ENCODE data around the gene ILKAP.

The ILKAP gene

DNA sequence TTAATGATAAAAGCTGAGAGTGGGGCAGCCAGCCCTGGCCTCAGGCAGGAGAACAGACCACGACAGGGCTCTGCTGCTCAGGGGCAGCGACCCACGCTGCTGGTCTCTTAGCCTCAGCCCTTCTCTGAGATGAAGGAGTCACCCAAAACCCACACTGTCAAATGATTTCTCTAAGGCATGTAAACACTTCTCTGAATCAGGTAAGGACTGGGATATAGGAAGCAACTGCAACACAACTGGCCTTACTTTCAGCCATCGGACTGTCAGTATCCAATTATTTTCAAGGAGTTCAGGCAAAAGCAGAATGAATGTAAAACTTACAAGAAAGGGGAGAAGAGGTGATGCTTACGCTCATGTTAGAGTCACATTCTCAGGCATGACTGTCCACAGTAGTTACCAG, 22.9 kb downstream of the ILKAP start:
- H3K27ac ChIP-seq, result no peak overlapping the region
- no peaks in the 10 kb centered on the region for H3K4me1 ChIP-seq (ENCODE audit: control insufficient read depth in 1 of 2, insufficient read depth in 1 of 2, low read depth in 1 of 2, low read length in 1 of 2)
- H3K4me3 ChIP-seq (ENCODE audit: low read depth in 1 of 2, low read length in 1 of 2), result no peak overlapping the region
- H3K9me3 ChIP-seq, result no peaks in the 10 kb centered on the region
- TF ChIP-seq, protein P1, sequence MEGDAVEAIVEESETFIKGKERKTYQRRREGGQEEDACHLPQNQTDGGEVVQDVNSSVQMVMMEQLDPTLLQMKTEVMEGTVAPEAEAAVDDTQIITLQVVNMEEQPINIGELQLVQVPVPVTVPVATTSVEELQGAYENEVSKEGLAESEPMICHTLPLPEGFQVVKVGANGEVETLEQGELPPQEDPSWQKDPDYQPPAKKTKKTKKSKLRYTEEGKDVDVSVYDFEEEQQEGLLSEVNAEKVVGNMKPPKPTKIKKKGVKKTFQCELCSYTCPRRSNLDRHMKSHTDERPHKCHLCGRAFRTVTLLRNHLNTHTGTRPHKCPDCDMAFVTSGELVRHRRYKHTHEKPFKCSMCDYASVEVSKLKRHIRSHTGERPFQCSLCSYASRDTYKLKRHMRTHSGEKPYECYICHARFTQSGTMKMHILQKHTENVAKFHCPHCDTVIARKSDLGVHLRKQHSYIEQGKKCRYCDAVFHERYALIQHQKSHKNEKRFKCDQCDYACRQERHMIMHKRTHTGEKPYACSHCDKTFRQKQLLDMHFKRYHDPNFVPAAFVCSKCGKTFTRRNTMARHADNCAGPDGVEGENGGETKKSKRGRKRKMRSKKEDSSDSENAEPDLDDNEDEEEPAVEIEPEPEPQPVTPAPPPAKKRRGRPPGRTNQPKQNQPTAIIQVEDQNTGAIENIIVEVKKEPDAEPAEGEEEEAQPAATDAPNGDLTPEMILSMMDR (IDR thresholded peaks at IDR 0.05), result no peak
- H3K27me3 ChIP-seq, result no peaks in the 10 kb centered on the region
- H3K36me3 ChIP-seq, result peaks cover 97% of the 10 kb centered on the region

DNA sequence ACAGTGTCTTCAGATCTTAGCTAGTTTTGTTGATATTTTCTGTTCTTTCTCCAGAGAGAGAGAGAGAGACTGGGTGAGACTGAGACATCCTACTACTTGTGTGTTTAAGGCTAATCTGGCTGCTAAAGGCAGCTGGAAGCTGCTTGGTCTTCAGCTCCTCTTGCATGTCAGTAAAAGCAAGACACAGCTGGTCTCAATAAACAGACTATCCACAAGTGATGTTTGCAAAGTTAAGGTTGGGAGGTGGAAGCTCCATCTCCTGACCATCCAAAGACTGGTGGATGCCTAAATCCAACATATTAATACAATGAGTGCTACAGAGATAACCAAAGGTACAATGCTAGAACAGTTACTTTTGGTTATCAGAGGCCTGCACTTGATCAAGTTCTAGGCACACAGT, 26.9 kb downstream of the ILKAP start:
- H3K36me3 ChIP-seq, result peaks cover 96% of the 10 kb centered on the region
- no peaks in the 10 kb centered on the region for H3K27me3 ChIP-seq
- no peaks in the 10 kb centered on the region for H3K9me3 ChIP-seq
- no peak overlapping the region for H3K4me3 ChIP-seq (ENCODE audit: low read depth in 1 of 2, low read length in 1 of 2)
- TF ChIP-seq, protein P1 (IDR thresholded peaks at IDR 0.05), result no peak
- H3K4me1 ChIP-seq (ENCODE audit: control insufficient read depth in 1 of 2, insufficient read depth in 1 of 2, low read depth in 1 of 2, low read length in 1 of 2), result no peaks in the 10 kb centered on the region
- no peak overlapping the region for H3K27ac ChIP-seq

DNA sequence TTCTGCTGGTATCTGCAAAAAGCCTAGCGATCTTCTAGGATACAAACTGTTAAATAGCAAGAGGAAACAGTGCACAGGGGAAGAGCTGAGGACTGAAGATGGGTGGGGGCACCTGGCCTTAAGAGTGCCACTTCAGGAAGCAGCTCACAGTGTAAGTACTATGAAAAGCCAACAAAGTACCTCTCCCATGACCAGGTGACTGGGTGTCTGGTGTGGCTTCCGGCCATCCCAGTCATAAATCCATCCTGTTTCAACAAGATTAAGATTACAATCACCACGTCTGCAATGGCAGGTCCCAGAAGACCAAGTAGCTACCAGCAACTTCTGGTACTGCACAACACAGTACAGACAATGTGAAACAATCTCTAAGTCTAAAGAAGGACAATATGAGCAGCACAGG, 28.8 kb downstream of the ILKAP start:
- H3K9me3 ChIP-seq, result no peaks in the 10 kb centered on the region
- no peak overlapping the region for H3K4me3 ChIP-seq (ENCODE audit: low read depth in 1 of 2, low read length in 1 of 2)
- H3K4me1 ChIP-seq (ENCODE audit: control insufficient read depth in 1 of 2, insufficient read depth in 1 of 2, low read depth in 1 of 2, low read length in 1 of 2), result peaks cover under 1 to 2% of the 10 kb centered on the region in 2 experiments
- H3K36me3 ChIP-seq, result peaks cover 92% of the 10 kb centered on the region
- TF ChIP-seq, protein P1 (IDR thresholded peaks at IDR 0.05), result no peak
- H3K27me3 ChIP-seq, result no peaks in the 10 kb centered on the region
- no peak overlapping the region for H3K27ac ChIP-seq

DNA sequence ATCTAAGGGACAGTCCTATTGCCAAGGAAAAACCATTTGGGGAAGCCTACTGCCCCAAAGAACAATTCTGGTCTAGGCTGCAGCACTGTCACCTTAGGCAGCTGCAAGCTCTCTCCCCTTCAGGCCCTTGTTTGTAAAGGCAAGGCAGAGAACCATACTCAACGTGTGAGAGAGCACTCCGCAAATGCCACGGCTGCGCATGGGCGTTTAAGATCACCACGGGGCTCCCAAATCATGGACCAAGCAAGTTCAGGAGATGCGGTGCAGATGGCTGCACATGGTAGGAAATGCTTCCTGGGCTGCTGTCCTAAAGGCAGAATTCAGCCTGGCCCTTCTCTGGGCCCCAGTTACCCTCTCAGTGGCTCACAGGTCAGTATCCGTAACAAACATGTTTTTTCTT, 29.2 kb downstream of the ILKAP start:
- Histone ChIP-seq H3K27ac (no peak overlapping the region), H3K4me1 (ENCODE audit: control insufficient read depth in 1 of 2, insufficient read depth in 1 of 2, low read depth in 1 of 2, low read length in 1 of 2) (peaks cover 5 to 6% of the 10 kb centered on the region in 2 experiments), H3K9me3 (no peaks in the 10 kb centered on the region), H3K27me3 (no peaks in the 10 kb centered on the region), H3K36me3 (peaks cover 92% of the 10 kb centered on the region), H3K4me3 (ENCODE audit: low read depth in 1 of 2, low read length in 1 of 2) (no peak overlapping the region)
- TF ChIP-seq, protein P1 (IDR thresholded peaks at IDR 0.05), result no peak

DNA sequence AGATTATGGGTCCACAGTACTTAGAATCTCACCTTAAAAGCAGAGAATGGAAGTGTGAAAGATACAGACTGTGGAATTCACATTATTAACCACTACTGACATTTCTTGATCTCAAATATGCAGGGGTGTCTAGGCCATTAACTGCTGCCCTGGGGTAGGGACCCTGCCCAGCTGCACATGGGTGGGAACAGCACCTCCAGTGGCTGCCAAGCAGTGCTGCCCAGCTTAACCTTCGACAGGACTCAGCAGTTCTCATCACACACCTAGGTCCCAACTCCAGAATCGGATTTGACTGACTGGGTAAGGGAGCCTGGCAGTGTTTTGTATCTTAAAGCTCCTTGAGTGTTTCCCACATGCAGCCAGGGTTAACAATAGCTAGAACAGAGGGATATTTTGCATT, 29.8 kb downstream of the ILKAP start:
- H3K27me3 ChIP-seq, result no peaks in the 10 kb centered on the region
- H3K27ac ChIP-seq, result no peak overlapping the region
- H3K4me3 ChIP-seq (ENCODE audit: low read depth in 1 of 2, low read length in 1 of 2), result no peak overlapping the region
- peaks cover 92% of the 10 kb centered on the region for H3K36me3 ChIP-seq
- TF ChIP-seq, protein P1 (IDR thresholded peaks at IDR 0.05), result no peak
- peaks cover 10 to 12% of the 10 kb centered on the region in 2 experiments for H3K4me1 ChIP-seq (ENCODE audit: control insufficient read depth in 1 of 2, insufficient read depth in 1 of 2, low read depth in 1 of 2, low read length in 1 of 2)
- H3K9me3 ChIP-seq, result no peaks in the 10 kb centered on the region

DNA sequence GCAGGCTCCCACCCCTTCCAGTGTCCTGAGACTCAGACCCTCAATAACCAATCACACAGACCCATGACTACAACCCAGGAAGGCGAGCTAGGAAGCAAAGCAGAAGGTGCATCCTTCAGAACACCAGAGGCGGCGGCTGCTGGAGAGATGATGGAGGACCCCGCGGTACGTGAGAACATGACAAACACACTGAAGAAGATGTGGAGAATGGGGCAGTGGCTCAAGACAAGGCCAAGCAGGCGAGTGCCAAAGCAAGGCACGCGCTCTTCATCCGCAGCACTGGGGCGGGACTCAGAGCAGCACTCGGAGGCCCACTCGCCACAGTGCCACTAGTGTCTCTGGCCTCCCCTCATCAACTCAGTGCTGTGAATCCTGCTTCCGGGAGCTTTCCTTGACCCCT, 31.1 kb downstream of the ILKAP start:
- TF ChIP-seq, protein P1 (IDR thresholded peaks at IDR 0.05), result no peak
- Histone ChIP-seq H3K27me3 (no peaks in the 10 kb centered on the region), H3K27ac (no peak overlapping the region), H3K36me3 (peaks cover 92% of the 10 kb centered on the region), H3K4me1 (ENCODE audit: control insufficient read depth in 1 of 2, insufficient read depth in 1 of 2, low read depth in 1 of 2, low read length in 1 of 2) (peaks cover 10 to 12% of the 10 kb centered on the region in 2 experiments), H3K4me3 (ENCODE audit: low read depth in 1 of 2, low read length in 1 of 2) (no peak overlapping the region), H3K9me3 (no peaks in the 10 kb centered on the region)

Data from neutrophil (primary cell).